Activated CD4-positive, CD25-positive, alpha-beta regulatory T cell treated with anti-CD3 and anti-CD28 coated beads, Interleukin-2, amount 50 U/mL, for 72 hours (primary cell): Measurements from ENCODE around the gene TPSD1.
"Not testable (repeated sequence)": the region's sequence is repeated elsewhere in the genome, so short reads cannot be mapped to it uniquely, and the experiment has no call there.

ENCODE experiments used
- DNase-seq: peaks from one replicate; pipeline ENCODE4 v3.0.0; 2021

Gene TPSD1

DNA sequence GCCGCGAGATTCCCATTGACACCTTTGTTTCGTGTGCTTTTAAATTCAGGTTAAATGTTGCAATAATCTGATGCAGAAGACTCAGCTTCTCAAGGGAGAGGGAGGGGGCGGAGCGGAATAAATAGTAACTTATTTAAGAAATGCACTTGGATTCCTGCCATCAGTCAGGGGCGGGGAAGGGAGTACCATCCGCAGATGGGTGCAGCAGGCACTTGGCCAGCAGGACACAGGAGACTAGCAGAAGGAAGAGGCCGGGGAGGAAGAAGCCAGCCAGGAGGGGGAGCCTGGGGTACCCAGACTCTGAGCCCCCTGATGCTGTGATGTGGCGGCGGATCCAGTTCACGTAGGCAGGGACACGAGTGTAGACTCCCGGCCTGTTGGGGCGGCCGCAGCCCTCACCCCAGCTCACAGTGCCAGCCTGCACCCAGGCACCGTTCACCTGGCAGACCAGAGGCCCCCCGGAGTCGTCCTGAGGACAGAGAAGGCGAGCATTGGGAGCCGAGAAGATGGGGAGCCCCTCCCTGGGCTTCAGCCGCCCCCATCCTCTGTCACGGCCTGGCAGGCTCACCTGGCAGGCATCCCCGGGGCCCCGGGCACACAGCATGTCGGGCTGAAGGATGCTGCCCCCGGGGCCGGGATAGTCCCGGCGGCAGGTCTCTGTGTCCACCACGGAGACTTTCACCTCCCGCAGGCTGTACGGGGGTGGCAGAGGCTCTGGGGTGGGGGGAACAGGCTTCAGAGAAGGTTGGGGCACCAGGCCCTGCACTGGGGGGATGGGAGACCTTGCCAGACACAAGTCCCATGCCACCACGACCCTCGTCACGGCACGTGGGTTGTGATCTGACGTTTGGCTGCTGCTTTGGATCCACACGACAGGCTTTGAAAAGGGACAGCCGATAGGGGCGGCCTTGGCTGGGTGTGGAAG, 34.0 kb upstream of the TPSD1 start:
- DNase-seq, result no peak

DNA sequence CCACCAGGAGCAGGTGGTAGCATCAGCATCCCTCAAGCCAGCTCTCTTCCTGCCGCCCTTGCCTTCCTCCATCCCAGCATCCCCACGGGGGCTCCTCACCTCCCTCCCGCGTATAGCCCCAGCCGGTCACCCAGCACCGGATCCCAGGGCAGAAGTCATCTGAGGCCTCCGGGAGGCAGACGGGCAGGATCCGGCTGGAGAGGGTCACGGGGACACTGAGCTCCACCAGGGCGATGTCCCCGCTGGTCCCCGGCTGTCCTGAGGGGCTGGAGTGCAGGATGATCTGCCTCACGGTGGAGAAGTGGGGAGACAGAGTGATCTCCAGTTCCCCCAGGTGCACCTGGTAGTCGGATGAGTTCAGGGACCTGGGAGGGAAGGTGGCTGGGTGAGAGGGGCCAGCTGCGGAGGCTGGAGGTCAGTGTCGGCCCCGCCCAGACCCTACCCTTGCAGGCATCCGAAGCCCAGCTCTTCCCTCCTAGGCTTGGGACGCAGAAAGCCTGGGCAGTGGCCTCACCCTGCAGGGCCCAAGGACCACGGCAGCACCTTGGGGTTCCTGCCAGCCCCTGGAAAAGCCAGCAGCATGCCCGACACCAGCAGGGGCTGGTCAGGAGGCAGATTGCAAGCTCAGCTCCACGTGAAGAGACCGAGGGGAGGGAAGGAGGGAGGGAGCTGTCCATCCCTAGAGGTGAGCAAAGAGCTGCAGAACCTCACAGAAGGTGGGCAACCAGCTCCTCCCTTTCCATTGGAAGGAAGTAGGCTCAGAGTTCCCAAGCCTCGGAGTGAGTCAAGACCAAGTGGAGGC, 33.1 kb upstream of the TPSD1 start:
- DNase-seq, result no peak

DNA sequence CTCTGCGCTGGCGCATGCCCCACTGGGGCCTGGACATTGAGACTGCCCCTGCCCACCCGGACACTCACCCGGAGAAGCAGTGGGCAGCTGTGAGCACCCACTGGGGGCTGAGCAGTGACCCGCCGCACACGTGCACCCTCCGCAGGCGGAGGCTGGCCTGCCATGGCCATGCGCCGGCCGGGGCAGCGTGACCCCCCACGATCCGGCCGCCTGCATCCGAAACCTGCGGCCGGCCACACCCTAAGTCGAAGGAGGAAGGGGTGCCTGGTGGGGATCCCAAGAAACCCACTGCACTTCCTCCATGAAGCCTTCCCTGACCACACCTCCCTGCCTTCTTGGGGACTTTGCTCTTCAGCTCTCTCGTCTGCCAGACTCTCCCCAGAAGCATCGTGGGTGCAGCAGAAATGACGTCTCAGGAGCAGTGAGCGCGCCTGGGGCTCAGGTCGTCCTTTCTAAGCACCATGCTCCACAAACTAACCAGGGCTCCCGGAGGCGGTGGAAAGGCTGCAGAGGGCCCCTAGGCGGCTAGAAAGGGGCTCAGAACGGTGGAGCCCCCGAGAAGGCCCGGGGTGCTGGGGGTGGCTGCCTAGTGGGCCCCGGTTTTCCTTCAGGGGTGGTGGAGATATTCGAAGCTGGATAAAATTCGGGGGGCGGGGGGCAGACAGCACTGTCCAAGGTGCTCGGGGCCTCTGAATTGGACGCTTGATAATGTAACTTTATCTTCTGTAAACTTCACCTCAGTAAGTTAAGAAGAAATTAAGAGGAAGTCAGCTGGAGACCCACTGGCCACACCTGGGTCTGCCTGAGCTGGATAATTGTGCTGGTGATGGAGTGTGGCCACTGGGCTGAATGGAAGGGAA, 32.3 kb upstream of the TPSD1 start:
- DNase-seq, result no peak

DNA sequence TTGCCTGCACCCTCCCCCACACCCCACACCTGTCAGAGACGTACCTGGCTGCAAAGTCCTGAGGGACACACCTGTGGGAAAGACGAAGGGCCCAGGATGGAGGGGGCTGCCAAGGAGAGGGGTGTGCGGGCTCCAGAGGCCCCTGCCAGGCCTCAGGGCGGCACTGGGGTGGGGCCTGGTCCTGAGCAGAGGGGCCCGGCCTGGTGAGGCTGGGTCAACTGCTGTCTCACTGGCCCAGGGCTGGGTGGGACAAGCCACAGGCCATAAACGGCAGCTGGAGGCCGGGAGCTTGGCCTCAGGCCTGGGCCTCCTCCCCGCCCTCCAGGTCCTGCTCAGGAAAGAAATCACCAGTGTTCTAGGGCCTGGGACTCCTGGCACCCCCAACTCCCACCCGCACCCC, 31.3 kb upstream of the TPSD1 start:
- DNase-seq, result no peak

DNA sequence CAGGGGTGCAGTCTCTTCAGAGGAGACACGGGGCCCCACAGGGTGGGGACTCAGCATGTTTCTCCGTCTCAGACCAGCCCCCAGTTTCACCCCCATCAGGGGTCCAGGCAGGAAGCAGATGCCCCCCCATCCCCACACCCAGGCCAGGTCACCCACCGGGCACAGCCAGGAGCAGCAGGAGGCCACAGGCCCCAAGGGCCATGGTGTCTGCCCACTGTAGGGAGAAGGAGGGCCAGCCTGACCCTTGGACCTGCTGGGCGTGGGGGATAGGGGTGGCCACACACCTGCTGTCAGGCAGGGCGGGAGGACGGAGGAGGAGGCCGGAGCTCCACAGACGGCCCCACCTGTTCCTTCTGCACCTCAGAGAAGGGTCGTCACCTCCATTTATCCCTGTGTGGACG, 30.8 kb upstream of the TPSD1 start, which contains the start of gene TPSG1:
Gene TPSG1 (minus strand): TSS at position 218 of the 401 bp plus-strand sequence. CDS start 16 bp downstream, at position 202.
- DNase-seq, result no peak

DNA sequence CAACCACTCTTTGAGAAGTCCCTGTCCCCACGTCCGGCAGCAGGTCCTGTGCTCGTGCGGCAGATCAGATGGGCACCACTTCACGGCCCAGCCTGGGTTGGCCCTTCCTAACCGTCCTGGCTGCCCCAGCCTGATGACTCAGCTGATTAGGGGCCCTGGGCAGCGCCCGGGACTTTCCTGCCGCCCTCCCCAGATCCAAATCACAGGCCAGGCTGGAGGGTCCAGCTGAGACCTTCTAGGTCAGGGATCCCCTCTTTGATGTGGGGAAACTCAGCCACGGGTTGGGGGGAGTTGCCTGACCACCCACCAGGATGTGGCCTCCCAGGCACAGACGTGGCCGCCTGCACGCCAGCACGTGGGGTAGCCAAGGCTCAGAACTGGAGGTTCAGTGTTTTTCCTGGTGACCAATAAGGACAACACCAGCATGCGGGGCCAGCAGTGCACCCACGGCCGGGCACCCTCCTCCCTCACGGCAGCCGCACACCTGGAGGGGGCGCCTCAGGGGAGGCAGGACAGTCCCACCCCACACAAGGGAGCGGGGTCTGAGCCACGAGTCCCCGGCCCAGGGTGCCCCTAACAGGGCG, 30.0 kb upstream of the TPSD1 start:
- not testable (repeated sequence) for DNase-seq

DNA sequence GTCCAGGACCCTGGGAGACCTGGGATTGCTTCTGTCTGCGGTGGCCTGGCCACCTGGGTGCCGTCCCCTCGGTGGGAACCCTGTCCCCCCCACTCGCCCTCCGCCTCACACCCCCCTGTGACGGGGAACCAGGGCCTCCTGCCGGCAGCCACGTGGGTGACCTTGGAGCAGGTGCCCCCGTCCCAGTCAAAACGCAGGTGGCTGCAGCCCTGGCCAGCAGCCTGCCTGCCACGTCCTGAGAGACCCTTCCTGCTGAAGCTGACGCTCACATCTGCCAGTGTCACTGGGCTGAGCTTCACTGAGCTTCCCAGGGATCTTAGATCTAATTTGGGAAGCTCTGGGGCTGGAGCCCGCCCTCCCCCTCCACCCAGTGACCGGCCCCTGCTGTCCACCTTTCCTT, 29.2 kb upstream of the TPSD1 start:
- not testable (repeated sequence) for DNase-seq

DNA sequence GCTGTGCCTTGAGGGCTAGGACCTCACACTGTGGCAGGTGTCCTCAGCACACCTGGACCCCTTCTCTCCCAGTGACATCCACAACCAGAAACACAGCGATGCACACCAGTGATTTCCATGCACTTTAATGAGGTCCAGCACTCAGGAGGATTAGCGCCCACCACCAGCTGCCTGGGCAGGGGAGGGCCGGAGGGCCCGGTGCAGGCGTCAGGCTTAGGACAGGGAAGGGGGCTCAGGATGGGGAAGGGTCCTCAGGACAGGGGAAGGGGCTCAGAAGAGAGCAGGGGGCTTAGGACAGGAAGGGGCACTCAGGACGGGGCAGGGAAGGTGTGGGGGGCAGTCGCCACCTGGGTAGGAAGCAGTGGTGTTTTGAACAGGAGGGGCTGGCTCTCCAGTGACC, 27.6 kb upstream of the TPSD1 start:
- DNase-seq, result not testable (repeated sequence)

DNA sequence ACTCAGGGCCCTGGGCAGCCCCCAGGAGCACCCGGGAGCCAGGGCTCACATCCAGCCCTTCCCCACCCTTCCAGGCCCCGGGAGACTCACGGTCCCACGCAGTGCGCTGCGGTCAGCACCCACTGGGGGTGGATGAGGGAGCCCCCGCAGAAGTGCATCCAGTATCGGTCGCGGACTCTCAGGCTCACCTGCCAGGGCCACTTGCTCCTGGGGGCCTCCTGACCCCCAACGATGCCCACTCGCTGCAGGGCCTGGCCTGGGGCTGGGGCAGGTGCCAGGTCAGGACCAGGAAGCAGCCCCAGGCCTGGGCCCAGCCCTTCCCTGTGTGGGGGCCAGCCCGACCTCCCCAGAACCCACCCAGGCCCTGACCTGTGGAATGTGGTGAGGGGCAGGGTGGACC, 26.4 kb upstream of the TPSD1 start:
- not testable (repeated sequence) for DNase-seq

DNA sequence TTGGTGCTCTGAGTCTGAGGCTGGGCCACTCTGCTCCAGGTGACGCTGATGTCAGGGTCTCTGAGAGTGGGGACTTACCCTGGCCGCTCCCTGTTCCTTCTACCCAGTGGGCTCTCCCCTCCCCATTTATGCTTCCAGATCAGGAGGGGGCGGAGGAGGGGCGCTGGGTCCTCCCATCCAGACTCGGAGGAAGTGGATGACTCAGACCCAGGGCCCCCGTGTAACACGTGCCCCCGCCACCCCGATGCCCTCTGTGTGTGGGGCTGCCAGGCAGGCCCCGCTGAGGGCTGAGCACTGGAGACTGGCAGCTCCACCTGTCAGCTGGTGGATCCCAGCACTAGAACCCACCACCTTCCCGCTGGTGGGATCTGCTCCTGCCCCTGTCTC, 25.8 kb upstream of the TPSD1 start, which contains the start of gene TPSB2:
Gene TPSB2 (minus strand): TSS at position 101 of the 387 bp plus-strand sequence. CDS start 233 bp downstream, outside the sequence.
- not testable (repeated sequence) for DNase-seq

DNA sequence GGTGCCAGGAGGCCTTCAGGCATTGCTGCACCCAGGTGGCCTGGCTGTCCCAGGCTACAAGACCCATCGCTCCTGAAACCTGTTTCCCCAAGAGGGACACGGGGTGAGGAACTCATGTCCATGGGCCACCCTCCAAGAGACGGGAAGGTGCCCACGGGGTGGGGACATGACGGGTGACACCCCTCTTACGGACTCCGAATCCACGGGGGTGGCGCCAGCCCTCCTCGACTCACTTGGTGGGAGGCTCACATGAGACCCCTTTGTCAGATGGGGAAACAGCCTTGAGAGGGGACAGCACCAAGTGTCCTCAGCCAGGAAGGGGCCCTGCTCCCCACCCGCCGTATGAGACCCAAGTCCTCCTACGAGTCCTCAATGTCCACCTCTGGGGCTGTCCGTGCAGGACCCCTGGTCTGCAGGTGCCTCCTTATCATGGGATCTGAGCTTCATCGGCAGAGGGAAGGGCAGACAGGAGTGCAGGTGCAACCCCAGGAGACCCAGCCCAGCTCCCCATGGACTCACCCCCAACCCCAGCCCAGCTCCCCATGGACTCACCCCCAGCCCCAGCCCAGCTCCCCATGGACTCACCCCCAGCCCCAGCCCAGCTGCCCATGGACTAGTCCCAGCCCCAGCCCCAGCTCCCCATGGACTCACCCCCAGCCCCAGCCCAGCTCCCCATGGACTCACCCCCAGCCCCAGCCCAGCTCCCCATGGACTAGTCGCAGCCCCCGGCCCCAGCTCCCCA, 25.2 kb upstream of the TPSD1 start:
- DNase-seq, result not testable (repeated sequence)

DNA sequence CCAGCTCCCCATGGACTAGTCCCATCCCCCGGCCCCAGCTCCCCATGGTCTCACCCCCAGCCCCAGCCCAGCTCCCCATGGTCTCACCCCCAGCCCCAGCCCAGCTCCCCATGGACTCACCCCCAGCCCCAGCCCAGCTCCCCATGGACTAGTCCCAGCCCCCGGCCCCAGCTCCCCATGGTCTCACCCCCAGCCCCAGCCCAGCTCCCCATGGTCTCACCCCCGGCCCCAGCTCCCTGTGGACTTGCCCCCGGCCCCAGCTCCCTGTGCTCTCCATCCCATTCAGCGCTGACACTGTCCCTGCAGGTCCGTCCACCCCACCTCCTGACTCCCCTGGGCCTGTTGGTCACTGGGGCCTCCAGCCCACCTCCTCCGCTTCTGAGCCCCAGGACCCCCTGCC, 24.6 kb upstream of the TPSD1 start:
- DNase-seq, result not testable (repeated sequence)

DNA sequence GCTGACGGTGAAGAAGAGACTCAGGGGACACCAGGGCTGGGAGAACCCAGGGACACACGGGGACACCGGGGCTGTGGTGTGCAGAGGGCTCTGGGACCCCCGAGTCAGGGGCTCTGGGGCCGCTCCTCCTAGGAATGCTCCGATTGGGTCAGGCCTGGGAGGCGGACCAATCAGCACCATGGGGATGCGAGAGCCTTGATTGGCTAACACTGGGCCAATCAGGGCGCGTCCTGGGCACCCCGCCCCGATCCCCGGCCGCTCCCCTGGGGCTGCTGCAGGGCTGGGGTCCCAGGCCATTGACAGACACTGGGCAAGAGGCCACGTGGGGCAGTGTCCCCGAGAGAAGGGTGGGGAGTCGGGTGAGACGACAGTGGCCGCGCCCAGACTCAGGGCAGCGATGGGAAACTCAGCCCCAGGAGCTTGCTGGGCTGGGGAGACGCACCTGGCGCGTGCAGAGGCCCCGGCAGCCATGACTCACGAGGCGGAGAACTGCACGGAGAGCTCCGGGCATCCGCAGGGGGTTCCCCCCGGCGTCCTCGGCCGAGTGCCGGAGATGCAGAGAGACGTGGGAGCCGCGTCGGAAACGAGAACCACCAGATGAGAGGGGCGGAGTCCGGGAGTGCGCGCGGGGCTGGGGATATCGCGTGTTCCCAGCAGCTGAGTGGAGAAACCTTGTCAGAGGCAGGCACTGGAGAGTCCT, 23.7 kb upstream of the TPSD1 start:
- DNase-seq, result not testable (repeated sequence)

DNA sequence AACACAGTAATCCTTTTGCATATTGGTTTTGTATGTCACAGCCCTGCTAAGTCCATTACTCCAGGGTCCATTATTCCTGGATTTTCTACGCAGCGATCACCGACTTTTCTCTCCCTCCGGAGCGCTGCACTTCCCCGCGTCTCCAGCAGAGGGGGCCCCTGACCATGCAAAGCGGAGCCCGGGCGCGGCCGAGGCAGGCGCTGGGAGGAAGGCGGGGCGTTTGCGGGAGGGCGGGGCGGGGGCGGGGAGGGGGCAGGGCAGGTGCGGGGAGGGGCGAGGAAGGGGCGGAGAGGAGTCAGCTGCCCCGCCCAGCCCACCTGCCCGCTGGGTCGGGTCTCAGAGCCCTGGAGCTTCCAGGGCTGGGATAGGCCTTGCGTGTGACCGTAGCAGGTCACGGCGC, 19.2 kb upstream of the TPSD1 start:
- not testable (repeated sequence) for DNase-seq

DNA sequence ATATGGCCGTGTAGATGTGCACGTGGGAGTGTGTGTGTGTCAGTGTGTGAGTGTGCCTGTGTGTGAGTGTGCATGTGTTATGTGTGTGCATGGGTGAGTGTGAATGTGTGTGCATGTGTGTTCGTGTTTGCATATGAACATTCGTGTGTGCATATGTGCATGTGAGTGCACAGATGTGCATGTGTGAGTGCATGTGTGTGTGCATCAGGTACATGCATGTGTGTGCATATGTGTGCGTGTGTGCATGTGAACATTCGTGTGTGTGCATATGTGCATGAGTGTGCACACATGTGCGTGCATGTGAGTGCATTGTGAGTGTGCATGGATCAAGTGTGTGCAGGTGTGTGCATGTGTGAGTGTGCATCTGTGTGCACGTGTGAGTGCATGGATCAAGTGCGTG, 17.9 kb upstream of the TPSD1 start:
- DNase-seq, result no peak

DNA sequence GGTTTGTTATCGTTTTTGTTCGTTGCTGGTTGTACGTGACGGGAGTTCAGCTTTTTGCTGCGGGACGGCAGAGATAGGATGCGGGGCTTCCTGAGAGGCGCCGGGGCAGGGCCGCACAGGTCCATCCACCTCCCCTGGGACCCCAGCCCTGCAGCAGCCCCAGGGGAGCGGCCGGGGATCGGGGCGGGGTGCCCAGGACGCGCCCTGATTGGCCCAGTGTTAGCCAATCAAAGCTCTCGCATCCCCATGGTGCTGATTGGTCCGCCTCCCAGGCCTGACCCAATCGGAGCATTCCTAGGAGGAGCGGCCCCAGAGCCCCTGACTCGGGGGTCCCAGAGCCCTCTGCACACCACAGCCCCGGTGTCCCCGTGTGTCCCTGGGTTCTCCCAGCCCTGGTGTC, 17.0 kb upstream of the TPSD1 start:
- DNase-seq, result not testable (repeated sequence)

DNA sequence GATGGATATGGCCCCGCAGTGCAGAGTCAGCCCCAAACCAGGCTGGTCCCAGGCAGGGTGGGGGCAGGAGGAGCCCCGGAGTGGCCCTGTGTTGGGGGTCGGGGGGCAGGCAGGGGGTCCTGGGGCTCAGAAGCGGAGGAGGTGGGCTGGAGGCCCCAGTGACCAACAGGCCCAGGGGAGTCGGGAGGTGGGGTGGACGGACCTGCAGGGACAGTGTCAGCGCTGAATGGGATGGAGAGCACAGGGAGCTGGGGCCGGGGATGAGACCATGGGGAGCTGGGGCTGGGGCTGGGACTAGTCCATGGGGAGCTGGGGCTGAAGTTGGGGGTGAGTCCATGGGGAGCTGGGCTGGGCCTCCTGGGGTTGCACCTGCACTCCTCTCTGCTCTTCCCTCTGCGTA, 16.3 kb upstream of the TPSD1 start:
- DNase-seq, result not testable (repeated sequence)

DNA sequence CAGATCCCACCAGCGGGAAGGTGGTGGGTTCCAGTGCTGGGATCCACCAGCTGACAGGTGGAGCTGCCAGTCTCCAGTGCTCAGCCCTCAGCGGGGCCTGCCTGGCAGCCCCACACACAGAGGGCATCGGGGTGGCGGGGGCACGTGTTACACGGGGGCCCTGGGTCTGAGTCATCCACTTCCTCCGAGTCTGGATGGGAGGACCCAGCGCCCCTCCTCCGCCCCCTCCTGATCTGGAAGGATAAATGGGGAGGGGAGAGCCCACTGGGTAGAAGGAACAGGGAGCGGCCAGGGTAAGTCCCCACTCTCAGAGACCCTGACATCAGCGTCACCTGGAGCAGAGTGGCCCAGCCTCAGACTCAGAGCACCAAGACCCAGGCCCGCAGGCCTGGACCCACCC, 15.4 kb upstream of the TPSD1 start, which contains the start of gene TPSAB1:
Gene TPSAB1 (plus strand): TSS at position 270 of the 400 bp plus-strand sequence. CDS start 234 bp downstream, outside the sequence.
- DNase-seq, result not testable (repeated sequence)

DNA sequence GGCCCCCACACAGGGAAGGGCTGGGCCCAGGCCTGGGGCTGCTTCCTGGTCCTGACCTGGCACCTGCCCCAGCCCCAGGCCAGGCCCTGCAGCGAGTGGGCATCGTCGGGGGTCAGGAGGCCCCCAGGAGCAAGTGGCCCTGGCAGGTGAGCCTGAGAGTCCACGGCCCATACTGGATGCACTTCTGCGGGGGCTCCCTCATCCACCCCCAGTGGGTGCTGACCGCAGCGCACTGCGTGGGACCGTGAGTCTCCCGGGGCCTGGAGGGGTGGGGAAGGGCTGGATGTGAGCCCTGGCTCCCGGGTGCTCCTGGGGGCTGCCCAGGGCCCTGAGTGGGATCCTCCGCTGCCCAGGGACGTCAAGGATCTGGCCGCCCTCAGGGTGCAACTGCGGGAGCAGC, 14.8 kb upstream of the TPSD1 start:
- DNase-seq, result not testable (repeated sequence)

DNA sequence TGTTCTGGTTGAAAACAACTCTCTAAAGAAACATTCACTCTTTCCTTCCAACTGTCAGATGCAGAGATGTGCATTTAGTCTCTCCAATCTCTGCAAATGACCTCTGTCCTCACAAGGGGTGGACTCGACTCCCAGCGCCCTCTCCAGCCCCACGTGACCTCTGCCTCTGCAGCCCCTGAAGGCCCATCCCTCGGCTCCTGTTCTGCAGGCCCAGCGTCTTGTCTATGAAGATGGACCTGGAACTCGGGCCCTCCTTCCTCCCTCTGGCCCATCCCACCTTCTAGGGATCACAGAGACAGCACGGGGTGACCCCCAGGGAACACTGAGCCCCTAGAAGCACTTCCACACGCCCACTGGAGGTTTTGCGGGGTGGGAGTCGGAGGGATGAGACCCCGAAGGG, 12.5 kb upstream of the TPSD1 start:
- not testable (repeated sequence) for DNase-seq
